ENCODE results near the gene ABHD18.

DNA sequence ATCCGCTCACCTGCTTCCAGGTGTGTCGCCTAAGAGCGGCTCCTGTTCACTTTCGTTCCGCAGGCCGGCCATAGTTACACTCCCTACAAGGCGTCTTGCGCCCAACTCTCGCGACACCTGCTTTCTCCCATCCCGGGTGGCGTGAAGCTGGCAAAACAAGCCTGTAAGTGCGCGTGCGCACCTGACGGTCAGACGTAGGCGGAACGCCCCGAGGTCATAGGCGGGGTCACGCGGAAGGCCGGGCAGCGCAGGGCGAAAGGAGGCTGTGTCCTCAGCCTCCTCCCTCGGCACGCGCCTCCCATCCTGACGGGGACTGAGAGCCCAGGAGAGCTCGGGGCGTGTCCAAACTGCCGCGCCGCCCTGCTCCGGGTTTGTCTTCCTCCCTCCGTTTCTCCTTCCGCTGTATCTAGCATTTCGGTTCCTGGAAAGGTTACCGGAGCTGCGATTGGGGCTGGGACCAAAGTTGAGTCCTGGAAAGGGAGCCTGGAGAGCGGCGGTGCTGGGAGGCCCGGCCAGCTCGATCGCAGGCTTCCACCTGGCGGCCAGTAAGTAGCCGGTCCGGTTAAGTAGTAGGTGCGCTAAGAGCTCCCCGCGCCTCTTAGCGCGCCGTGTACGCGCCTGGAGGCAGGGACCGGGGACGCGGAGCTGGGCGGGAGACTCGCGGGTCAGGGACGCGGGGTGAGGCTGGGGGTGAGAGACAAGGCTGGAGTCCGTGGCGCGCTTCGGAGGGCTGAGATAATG, at the start of gene ABHD18, which contains the start of gene MFSD8:
- TF ChIP-seq RXRA (IDR thresholded peaks at IDR 0.05; ENCODE audit: borderline replicate concordance, low read depth) (no peak), CTCF (IDR thresholded peaks at IDR 0.05) (peak; percentile 59), EP300 (IDR thresholded peaks at IDR 0.05; ENCODE audit: borderline replicate concordance in 1 of 2, low read depth in 1 of 2, low read length in 1 of 2) (no peak), USF2 (IDR thresholded peaks at IDR 0.05; ENCODE audit: borderline replicate concordance, low read depth, low read length) (no peak), MXI1 (IDR thresholded peaks at IDR 0.05; ENCODE audit: low read depth, low read length) (peak; percentile 95), POLR2AphosphoS5 (IDR thresholded peaks at IDR 0.05; ENCODE audit: low read depth, low read length) (peak; percentile 68; the same call in 1 of the 2 replicates), GABPA (IDR thresholded peaks at IDR 0.05; ENCODE audit: low read depth) (peak; percentile 65)
- TF ChIP-seq, protein P1, sequence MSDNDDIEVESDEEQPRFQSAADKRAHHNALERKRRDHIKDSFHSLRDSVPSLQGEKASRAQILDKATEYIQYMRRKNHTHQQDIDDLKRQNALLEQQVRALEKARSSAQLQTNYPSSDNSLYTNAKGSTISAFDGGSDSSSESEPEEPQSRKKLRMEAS (IDR thresholded peaks at IDR 0.05; ENCODE audit: low read depth): peak; percentile 71; the same call in 1 of the 2 replicates
